Activated T-helper 9 cell treated with anti-CD3 and anti-CD28 coated beads, Interleukin-2, amount 50 U/mL, for 16 hours (primary cell): ENCODE results near the gene CEP120.

Experiments
- DNase-seq: peaks from one replicate; pipeline ENCODE4 v3.0.0-alpha.2; 2020; ENCODE audit warnings: low read depth

Gene CEP120

DNA sequence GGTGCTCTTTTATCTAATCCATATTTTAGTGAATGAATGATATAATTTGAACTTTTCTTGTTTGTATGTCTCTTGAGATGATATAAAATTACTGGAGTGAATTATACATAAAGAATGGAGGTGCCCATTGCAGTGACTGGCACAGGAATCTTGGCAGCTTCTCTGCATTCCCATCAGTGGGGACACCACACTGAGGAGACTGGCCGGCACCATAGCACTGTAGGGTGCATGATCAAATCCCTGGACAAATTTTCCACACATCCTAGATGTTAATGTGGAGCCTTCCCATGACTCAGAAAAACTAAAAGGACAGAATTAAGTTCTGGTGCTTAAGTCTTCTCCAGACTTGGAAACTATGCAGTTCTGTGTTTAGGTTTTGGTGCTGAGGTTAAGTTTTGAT is 124.1 kb downstream of the CEP120 start:
- no peak for DNase-seq

DNA sequence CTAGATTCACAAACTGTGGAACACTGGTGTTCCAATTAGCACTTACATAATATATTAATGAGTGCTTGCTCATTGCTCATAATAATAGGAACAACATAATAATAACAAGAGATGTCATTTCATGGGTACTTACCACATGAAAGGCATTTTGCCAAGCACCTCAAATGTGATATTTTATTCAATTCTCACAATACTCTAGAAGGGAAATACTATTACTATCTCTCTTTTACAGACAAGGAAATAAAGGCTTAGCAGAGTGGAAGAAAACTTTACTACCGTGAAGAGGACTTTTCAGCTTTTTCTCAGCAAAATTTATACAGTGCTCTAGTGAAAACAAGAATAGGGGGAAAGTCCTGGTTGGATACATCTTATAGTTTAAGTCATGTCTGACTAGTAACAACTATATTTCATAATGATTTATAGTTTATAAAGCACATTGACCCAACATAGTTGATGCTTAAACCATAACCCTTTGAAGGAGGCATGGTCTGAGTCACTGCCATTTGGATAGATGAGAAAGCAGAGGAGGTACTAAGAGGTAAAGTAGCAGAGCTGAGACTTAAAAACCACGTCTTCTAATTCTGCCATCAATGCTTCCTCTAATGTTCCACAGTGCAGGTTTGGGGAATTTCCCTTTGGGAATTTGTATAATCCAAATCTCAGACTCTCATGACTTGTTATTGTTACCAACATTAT is 124.7 kb downstream of the CEP120 start:
- DNase-seq = no peak

DNA sequence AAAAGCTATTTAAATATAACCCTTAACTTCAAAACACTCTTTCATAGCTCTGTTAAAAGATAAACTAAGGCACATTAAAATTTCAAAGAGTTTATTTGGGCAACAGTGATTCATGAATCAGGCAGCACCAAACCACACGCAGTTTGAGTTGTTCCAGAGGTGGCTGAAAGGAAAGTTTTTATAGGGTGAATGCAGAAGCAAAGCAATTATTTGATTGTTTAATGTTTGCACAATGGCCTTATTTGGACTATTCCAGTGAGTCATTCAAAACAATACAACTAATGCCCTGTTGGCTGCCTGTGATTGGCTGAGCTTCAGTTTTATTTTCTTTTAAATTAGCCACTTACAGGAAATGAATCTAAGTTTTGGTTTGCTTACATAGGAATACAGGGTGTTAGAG is 125.3 kb downstream of the CEP120 start:
- no peak for DNase-seq

DNA sequence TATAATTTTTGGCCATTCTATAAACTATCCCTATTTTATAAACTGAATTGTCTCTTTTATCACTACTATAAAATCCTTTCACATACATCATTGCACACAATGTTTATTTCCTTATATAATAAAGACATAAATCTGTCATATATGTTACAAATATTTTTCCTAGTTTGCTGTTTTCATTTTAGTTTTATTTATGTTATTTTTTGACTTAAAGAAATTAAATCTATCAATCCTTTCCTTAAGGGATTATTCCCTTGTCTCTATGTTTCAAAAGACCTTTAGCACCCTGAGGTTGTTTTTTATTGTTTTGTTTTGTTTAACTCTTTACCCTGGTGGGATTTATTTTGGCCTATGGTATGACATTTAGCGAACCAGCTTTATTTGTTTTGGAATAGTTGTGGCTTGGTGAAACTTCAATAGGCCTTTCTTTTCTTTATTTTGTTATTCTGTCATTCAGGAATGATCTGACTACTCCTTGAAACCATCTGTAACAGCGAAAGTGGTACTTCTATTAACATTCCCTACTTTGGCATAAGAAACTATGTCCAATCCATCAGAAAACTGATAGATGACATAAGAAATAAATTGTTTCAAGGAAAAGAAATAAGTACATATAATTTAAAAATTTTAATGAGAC is 125.9 kb downstream of the CEP120 start:
- DNase-seq = no peak
